A549 (cell line): ENCODE measurements around the gene ACSL4. TPM values are rescaled to one million over a fixed set of nuclear protein-coding genes. Genes with fewer than 3 reads are reported as not detected.
A peak's percentile ranks its signal among the peaks of the same experiment; 100 is the strongest.

Source experiments
- ATAC-seq, 2 experiments: fragments of 200-7000 bp in 1 of 2; fragments of >200 bp in 1 of 2; cut with Nextera tagmentation in 1 of 2; cut with Tn5 transposase in 1 of 2; 3 replicates each; pipeline versions ENCODE4 v1.8.0 to v1.9.1; 2018 to 2020; ENCODE audit warnings: mild to moderate bottlenecking in 1 of 2, moderate library complexity in 1 of 2
- CTCF ChIA-PET: fragments of 300-600 bp; sonication (Branson Sonifier 250); formaldehyde crosslinking; extraction: SDS; loops from one replicate; lab custom pipeline; 2021; ENCODE audit warnings: antibody characterized with exemption, inconsistent platforms; lab: Yijun Ruan, JAX
- POLR2A ChIA-PET: fragments of 350-600 bp; formaldehyde crosslinking; extraction: SDS; loops from one replicate; lab custom pipeline; 2021; ENCODE audit warnings: antibody characterized with exemption, inconsistent platforms; lab: Yijun Ruan, JAX
- DNase-seq, 2 experiments: peaks; one replicate each; pipeline versions ENCODE4 v3.0.0 to v3.0.0-alpha.2; 2011 to 2016; ENCODE audit warnings: low read depth in 1 of 2, low spot score in 1 of 2
- FAIRE-seq: peaks from 2 replicates; lab custom pipeline; 2011; peaks lifted over from hg19 to GRCh38; lab: Jason Lieb, UNC
- H3K27ac ChIP-seq, 2 experiments: fragments of >200 bp; sonication (Bioruptor Twin); formaldehyde crosslinking; 3 replicates each; pipeline ENCODE4 v1.5.1; 2016 to 2017
- H3K4me1 ChIP-seq: fragments of >200 bp; sonication (Bioruptor Twin); formaldehyde crosslinking; 3 replicates; pipeline ENCODE4 v1.6.1; 2016
- H3K4me2 ChIP-seq: fragments of >200 bp; sonication (Bioruptor Twin); formaldehyde crosslinking; 3 replicates; pipeline ENCODE4 v1.6.1; 2016
- H3K4me3 ChIP-seq: fragments of >200 bp; sonication (Bioruptor Twin); formaldehyde crosslinking; 3 replicates; pipeline ENCODE4 v1.5.1; 2016
- H3K9me3 ChIP-seq: fragments of >200 bp; sonication (Bioruptor Twin); formaldehyde crosslinking; 3 replicates; pipeline ENCODE4 v1.6.1; 2016
- ATOH8 ChIP-seq: fragments of 250-450 bp; sonication (Bioruptor Pico); IDR thresholded peaks from 2 replicates; pipeline ENCODE4 v1.5.0; 2020; ENCODE audit warnings: low read depth, mild to moderate bottlenecking, moderate library complexity
- BHLHE40 ChIP-seq: IDR thresholded peaks from 2 replicates; pipeline ENCODE4 v1.6.1; 2012; ENCODE audit warnings: low read depth, low read length, inconsistent platforms
- CBX8 ChIP-seq: fragments of 200-600 bp; sonication (generic); IDR thresholded peaks from 2 replicates; pipeline ENCODE4 v1.6.1; 2016
- CHD4 ChIP-seq: fragments of 200-600 bp; sonication (generic); IDR thresholded peaks from 2 replicates; pipeline ENCODE4 v1.6.1; 2016; ENCODE audit warnings: antibody characterized with exemption, mild to moderate bottlenecking, borderline replicate concordance
- EHF ChIP-seq: fragments of 250-450 bp; sonication (Bioruptor Pico); IDR thresholded peaks from 2 replicates; pipeline ENCODE4 v1.5.0; 2020; ENCODE audit warnings: mild to moderate bottlenecking
- ELK1 ChIP-seq: fragments of 150-350 bp; IDR thresholded peaks from 2 replicates; pipeline ENCODE4 v1.6.1; 2014; ENCODE audit warnings: low read depth, mild to moderate bottlenecking, low read length
- FOSB ChIP-seq: fragments of 250-450 bp; sonication (Bioruptor Pico); IDR thresholded peaks from 2 replicates; pipeline ENCODE4 v1.5.0; 2020; ENCODE audit warnings: mild to moderate bottlenecking, moderate library complexity
- HEYL ChIP-seq: fragments of 250-450 bp; sonication (Bioruptor Pico); IDR thresholded peaks from 2 replicates; pipeline ENCODE4 v1.8.0; 2021; ENCODE audit warnings: mild to moderate bottlenecking, moderate library complexity
- HOXB13 ChIP-seq: fragments of 250-450 bp; sonication (Bioruptor Pico); IDR thresholded peaks from 2 replicates; pipeline ENCODE4 v1.5.0; 2020; ENCODE audit warnings: low read depth, mild to moderate bottlenecking, moderate library complexity
- JUNB ChIP-seq: fragments of >200 bp; sonication (Bioruptor Twin); formaldehyde crosslinking; IDR thresholded peaks from 2 replicates; pipeline ENCODE4 v1.6.1; 2016
- MAFK ChIP-seq: fragments of 450-650 bp; IDR thresholded peaks from 2 replicates; pipeline ENCODE4 v1.6.1; 2014; ENCODE audit not compliant: partially characterized antibody
- MAZ ChIP-seq: fragments of 150-350 bp; IDR thresholded peaks from 2 replicates; pipeline ENCODE4 v1.6.1; 2014; ENCODE audit warnings: antibody characterized with exemption, low read depth, low read length, borderline replicate concordance
- PHF8 ChIP-seq: fragments of 200-600 bp; sonication (generic); IDR thresholded peaks from 2 replicates; pipeline ENCODE4 v1.6.1; 2016; ENCODE audit warnings: low read depth, mild to moderate bottlenecking, antibody characterized with exemption, moderate library complexity, borderline replicate concordance
- POLR2A ChIP-seq: IDR thresholded peaks from 2 replicates; pipeline ENCODE4 v1.6.1; 2012; ENCODE audit warnings: mild to moderate bottlenecking, low read length
- POLR2AphosphoS2 ChIP-seq: conservative IDR thresholded peaks from 2 replicates; pipeline ENCODE4 v1.6.1; 2012; ENCODE audit warnings: low read length, improper control_type of control experiment, inconsistent platforms
- RAD21 ChIP-seq, 2 experiments: fragments of >200 bp in 1 of 2; sonication (Bioruptor Twin) in 1 of 2; formaldehyde crosslinking in 1 of 2; IDR thresholded peaks in 1 of 2; conservative IDR thresholded peaks in 1 of 2; 2 replicates in 1 of 2; 3 replicates in 1 of 2; pipeline ENCODE4 v1.6.1; 2012 to 2018; ENCODE audit warnings: inconsistent platforms in 1 of 2
- ZFP36 ChIP-seq: fragments of 450-650 bp; IDR thresholded peaks from 2 replicates; pipeline ENCODE4 v1.6.1; 2014; ENCODE audit warnings: borderline replicate concordance; ENCODE audit not compliant: partially characterized antibody
- ZSCAN20 ChIP-seq: fragments of 250-450 bp; sonication (Bioruptor Pico); IDR thresholded peaks from 2 replicates; pipeline ENCODE4 v1.8.0; 2022; ENCODE audit warnings: mild to moderate bottlenecking, moderate library complexity
- WGBS: methylation state at CpG from one replicate; pipeline ENCODE4 v1.1.6; 2017; ENCODE audit errors: missing lambda C conversion rate; 5-methylcytosine and 5-hydroxymethylcytosine counted together
- polyA plus RNA-seq, 4 experiments: library from polyadenylated mRNA; depleted of rRNA in 3 of 4; stranded (reverse); fragments of >200 nt; fragmentation: RNase III in 1 of 4; extraction: RNeasy Plus Mini Kit Qiagen cat#74134 plus additional on column Dnase treatment in 1 of 4; gene quantifications; 2 replicates in 3 of 4; 3 replicates in 1 of 4; pipeline ENCODE4 v1.2.3, GENCODE V29; 2011 to 2017
- TF ChIP-seq, protein P1 (sequence below): fragments of >200 bp; sonication (Bioruptor Twin); formaldehyde crosslinking; IDR thresholded peaks from 2 replicates; pipeline ENCODE4 v1.6.1; 2016

ACSL4 gene
- polyA plus RNA-seq, 2 of the 4 experiments (the other 2 are of a cell fraction), result 31.6 to 36.8 TPM

DNA sequence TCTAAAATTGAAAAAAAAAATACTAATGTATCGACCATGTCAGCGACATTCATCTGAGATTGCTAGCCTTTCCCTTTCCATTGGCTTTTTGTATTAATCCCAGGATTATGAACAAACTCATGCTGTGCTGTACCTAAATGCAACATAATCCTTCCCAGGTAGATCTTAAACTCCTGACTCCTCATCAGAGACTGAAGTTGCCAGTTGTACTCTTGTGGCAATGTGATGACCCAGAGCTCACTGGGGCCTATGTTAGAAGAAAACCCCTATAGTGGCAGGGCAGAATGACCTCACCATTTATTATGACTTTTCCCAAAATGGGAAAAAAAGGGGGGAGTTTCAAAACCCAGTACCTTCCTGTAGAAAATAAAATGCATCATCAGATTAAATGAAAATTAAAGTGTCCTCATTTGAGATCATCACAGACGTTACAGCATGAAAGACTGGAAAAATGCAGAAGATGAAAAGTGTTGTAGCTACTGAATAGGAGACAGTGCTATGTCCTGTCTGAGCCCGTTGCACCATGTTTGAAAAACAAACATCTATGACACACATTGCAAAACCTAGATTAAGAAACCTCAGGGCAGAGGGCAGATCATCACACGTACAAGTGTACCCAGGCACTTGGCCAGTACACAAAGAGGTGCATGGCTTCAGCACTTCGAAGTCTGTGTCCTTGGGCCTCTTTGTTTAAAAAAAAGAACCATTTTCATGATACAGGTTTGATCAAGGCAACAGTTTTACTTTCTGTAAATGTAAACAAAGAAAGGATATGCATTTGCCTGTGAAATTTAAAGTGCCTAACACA is 6.8 kb upstream of the ACSL4 start (continued):
- no peak for TF ChIP-seq CHD4
- TF ChIP-seq, protein P1, sequence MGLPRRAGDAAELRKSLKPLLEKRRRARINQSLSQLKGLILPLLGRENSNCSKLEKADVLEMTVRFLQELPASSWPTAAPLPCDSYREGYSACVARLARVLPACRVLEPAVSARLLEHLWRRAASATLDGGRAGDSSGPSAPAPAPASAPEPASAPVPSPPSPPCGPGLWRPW, result peak; percentile 98
- TF ChIP-seq, all 56 proteins: peak for 12

- H3K4me1 ChIP-seq, result peaks cover 22% of the 10 kb centered on the region
- ChIA-PET POLR2A (no interaction called here), CTCF (interaction anchor here (4.4 kb wide), 1 partner anchor 22 kb away, joined by 13 read pairs; no protein-coding TSS in a partner anchor)
- FAIRE-seq (no peak), ATAC-seq (no peak), DNase-seq (no peak)
- H3K4me3 ChIP-seq, result no peak overlapping the region
- TF ChIP-seq CHD4, result no peak
- TF ChIP-seq HOXB13 (CRISPR knock-in tag), result no peak
- no peak for TF ChIP-seq BHLHE40
- no peak for TF ChIP-seq ZSCAN20 (CRISPR knock-in tag)
- TF ChIP-seq POLR2A, result no peak
- no peak for TF ChIP-seq POLR2AphosphoS2
- TF ChIP-seq ELK1, result no peak
- no peak for TF ChIP-seq FOSB
- TF ChIP-seq ATOH8 (CRISPR knock-in tag), result no peak
- TF ChIP-seq RAD21 (conservative IDR thresholded peaks at IDR 0.05 in 1 of 2, IDR thresholded peaks at IDR 0.05 in 1 of 2), result no peak
- TF ChIP-seq MAZ, result no peak
- no peak for TF ChIP-seq PHF8
- no peak for TF ChIP-seq HEYL (CRISPR knock-in tag)
- no peak for TF ChIP-seq JUNB
- no peak for TF ChIP-seq ZFP36
- no peak overlapping the region for H3K4me2 ChIP-seq
- no peaks in the 10 kb centered on the region for H3K9me3 ChIP-seq
- no peak overlapping the region for H3K27ac ChIP-seq
- whole genome bisulfite sequencing, result 77% methylated on average over 5 of the region's 5 CpGs
Observed at GRCh38 chrX:109735202-109735744, 2.2 kb upstream of the ACSL4 start.

GRCh38 chrX:109733613-109734083 is 591 bp upstream of the ACSL4 start:
- 31% methylated on average over 15 of the region's 15 CpGs for WGBS
- H3K27ac ChIP-seq, result peak overlapping the region; percentile 70 to 94
- POLR2A ChIA-PET, result interaction anchor here (1.0 to 1.7 kb wide), 3 partner anchors 19 to 197 kb away, joined by 3 to 6 read pairs (median 4); partner anchors contain the start of gene NXT2

More at GRCh38 chrX:109733613-109734083, 591 bp upstream of the ACSL4 start:
- H3K4me2 ChIP-seq, result peak overlapping the region; percentile 74
- no peaks in the 10 kb centered on the region for H3K9me3 ChIP-seq
- ATAC-seq, result no peak; a peak in 1 of 6 replicates
- H3K4me3 ChIP-seq, result peak overlapping the region; percentile 80
- H3K4me1 ChIP-seq, result peaks cover 9% of the 10 kb centered on the region; the same call in 1 of the 3 replicates
- CTCF ChIA-PET, result interaction anchor here (1.0 to 4.4 kb wide), 4 partner anchors 11 to 157 kb away, joined by 3 to 13 read pairs (median 6); no protein-coding TSS in a partner anchor
- TF ChIP-seq EHF (no peak), HOXB13 (CRISPR knock-in tag) (no peak), CBX8 (peak; percentile 83; the same call in 1 of the 2 replicates), MAFK (no peak)
- DNase-seq, result no peak
- no peak for FAIRE-seq
